NCI-H1436 treated with DMSO at 0.1 percent for 48 hours (cell line): ENCODE results near the gene FOXA3.

ENCODE experiments used
- DNase-seq: peaks from one replicate; lab custom pipeline; 2025; lab: John Stamatoyannopoulos, UW

The FOXA3 gene

GRCh38 chr19:45874620-45874966, 10.5 kb downstream of the FOXA3 start:
- DNase-seq = no peak

DNA sequence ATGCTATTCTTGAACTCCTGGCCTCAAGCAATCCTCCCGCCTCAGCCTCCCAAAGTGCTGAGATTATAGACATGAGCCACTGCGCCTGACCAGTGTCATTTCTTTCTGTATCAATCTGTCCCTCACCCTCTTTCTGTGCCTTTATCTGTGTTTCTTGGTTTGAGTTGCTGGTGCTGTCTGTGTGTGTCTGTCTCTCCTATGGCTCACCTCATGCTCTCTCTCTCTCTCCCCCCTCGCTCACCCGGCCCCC, 12.0 kb downstream of the FOXA3 start:
- DNase-seq = no peak

DNA sequence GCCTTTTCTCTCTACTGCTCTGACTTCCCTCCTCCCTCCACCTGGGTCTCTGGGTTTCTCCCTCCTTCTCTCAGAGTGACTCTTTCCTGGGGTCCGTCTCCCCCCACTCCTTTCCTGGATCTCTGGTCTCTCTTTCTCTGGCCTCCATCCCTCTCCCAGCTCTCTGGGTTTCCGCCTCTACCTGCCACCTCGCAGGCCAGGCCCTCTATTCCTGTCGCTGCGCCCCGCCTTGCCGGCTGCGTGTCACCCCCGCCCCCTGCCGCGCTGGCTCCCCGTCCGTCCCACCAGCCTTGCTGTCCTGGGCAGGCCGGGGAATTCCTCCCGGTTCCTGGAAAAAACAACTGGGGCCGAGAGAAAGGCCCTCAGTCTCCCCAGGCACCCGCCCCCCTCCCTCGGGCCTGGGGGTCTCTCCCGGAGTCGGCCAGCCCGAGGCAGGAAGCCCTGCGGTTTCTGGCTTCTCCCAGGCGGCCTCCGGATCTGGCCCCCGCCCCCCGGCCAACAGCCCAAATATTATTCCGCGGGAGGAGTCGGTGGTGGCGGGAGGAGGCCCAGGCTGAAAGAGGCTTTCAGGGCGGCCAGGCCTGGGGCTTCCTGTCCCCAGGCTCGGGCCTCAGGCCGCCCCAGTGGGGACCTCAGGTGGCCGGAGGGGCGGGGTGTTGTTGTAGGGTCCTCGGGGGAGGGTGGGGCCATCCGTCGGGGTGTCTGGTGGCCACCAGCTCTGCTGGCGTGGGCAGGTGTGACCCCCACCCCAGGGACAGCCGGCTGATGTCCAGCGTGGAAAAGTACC, 12.5 kb downstream of the FOXA3 start:
- DNase-seq = no peak

GRCh38 chr19:45878043-45878794, 14.1 kb downstream of the FOXA3 start:
- no peak for DNase-seq

- DNase-seq = no peak
Observed at GRCh38 chr19:45879055-45879454, 14.9 kb downstream of the FOXA3 start.

DNA sequence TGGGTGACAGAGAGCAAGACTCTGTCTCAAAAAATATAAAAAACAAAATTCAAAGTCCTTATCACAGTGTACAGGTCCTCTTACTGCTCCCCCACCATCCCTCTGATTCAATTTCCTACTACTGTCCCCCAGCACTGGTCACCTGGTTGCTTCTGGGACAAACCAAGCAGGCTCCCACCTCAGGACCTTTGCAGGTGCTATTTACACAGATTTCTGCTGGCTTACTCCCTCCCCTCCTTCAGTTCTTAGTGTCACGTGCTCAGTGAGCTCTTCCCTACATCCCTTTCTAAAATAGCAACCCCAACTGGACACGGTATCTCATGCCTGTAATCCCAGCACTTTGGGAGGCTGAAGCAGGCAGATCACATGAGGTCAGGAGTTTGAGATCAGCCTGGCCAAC, 15.8 kb downstream of the FOXA3 start:
- no peak for DNase-seq

- DNase-seq = no peak
Observed at GRCh38 chr19:45881082-45881908, 17.2 kb downstream of the FOXA3 start.

DNA sequence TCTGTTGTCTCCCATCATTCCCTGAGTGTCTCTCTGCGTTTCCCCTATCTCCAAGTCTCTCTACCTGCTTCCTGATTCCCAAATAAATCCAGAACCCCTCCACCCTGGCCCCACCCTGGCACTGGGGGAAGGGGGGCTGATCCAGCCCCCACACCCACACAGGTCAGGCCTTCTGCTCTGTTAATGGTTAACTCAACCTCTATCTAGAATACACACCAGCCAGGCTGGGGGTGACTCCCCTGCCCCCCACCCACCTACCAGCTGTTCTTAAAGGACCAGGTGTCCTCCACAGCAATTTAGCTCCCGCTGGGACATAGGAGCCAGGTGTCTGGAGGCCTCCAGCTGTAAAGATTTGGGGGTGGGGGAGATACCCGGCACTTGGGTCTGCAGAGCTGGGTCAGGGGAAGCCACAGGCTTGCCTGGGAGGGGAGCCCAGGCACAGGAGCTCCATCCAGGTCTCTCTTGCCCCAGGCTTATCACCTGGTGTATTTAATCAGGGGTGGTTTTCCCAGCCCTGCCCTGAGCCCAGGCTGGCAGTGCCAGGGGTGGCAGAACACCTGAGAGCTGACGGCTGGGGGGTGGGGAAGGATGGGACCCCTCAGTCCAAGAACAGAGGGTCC, 17.9 kb downstream of the FOXA3 start:
- no peak for DNase-seq

- DNase-seq = no peak
Observed at GRCh38 chr19:45882652-45883585, 18.8 kb downstream of the FOXA3 start.

DNA sequence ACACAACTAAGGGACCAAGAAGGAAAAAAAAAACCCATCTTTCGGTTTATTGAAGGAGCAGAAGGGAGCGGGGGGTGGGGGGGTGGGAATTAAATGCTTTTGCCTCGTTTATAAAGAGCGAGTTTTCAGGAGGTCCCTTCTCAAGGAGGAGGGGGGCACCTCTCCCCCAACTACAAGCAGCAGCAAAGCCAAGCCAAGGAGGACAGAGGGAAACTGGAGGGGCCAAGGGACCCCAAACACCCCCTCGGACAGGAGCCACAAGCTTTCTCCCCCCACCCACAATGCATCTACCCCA, 19.4 kb downstream of the FOXA3 start:
- DNase-seq = no peak

DNA sequence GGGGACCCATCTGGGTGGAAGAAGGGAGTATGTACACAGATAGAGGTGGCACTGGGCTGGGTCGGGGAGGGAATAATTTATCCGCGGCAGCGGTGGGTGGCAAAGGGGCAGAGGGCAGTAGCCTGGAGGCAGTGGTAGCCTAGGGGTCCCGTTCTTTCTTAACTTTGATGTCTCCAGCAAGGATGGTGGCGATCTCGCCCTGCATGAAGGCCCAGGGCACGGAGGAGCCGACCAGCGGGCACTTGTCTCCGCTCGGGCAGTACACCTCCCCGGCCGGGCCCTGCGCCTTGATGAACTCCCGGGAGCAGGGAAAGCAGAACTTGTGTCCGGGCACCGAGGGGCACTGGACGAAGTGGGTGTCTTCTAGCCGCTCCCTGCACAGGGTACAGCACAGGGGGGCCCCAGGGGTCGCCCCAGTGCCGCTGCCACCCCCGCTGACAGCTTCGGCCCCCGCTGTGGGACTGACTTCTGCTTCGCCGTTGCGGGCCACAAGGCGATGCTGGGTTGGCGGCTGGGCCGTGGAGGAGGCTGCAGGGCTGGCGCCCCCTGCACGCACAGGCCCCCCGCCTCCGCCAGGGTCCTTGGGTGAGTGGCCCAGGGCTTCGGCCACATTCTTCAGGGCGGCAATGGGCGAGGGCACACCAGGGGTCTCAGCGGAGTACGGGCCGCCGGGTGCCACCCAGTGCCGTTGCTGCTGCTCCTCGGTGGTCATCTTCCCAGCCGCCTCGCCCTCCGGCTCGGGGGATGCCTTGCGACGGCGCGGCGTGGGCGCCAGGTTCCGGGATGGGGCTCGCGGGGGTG, 20.0 kb downstream of the FOXA3 start:
- DNase-seq = no peak

DNA sequence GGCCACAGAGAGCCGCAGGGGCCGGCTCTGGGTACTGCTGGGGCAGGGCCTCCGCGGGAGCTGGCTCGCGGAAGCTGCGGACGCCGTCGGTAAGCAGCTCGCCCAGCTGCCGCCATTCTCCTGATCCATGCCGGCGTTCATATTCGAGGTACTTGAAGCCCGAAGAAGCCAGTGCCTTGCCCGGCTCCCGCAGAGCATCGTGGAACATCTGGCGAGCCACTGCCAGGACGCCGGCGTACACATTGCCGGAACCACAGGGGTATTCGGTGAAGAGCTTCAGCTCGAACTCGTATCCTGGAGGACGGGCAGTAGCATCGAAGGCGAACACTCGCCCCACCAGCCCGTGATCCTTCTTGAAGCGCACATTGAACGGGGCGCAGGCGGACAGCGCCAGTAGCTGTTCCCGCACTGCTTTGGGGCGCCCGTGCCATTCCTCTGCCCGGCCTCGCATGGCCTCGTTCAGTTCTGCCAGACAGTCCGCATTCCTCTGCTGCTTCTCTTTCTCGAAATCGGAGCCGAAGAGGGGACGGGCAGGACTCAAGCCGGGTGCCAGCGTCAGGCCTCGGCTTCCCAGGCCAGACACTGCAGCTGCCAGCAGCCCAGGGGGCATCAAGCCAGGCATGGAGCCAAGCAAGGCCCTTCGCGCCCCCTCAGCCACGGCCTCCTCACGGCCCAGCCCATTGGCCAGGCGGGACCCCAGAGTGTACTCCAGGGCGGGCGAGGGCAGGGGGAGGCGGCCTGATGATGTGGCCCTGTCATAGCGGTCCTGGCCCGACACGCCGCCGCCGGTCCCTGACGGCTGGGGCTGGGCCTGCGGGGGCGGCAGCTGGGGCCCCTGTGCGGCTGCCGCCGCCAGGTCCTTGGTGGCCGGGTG, 20.8 kb downstream of the FOXA3 start:
- no peak for DNase-seq

- no peak for DNase-seq
Observed at GRCh38 chr19:45885556-45886426, 21.7 kb downstream of the FOXA3 start, which contains the start of gene IRF2BP1. Gene IRF2BP1 (minus strand): TSS chr19:45886141. CDS start chr19:45885774, 367 bp downstream.

DNA sequence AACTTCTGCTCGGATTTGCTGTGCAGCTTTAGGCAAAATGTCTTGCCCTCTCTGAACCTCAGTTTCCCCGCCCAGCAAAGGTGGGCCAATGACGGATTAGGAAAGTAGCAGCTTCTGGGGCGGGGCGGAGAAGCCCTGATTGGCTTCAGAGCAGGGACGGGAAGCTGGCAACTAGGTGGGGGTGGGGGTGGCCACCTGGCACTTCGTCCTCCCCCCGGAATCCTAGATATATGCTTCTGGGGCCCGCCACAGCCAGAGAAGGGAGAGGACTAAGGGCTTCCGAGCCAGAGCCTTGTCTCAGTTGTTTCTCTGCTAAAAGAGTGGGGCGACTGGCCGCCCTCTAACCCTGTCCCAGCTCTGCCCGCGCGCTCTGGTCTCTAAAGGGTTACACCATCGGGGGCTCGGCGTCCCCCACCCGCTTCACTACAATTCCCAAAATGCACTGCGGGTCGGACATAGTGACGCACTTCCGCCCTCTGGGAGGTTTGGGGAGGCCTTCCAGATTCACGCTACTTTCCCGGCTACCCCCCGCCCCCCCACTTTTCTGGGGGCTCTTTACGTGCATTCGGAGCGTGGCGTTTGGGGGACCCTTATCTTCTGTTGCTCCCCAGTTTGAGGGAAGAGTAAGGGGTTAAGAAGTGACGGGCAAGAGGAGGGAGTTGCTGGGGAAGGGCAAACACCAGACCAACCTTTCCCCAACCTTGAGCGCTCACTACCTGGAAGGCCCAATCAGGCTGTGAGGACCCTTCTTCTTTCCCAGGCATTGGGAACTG, 22.5 kb downstream of the FOXA3 start:
- peak; percentile 63 for DNase-seq

- no peak for DNase-seq
Observed at GRCh38 chr19:45887200-45887710, 23.1 kb downstream of the FOXA3 start.

- no peak for DNase-seq
Observed at GRCh38 chr19:45889210-45889885, 25.2 kb downstream of the FOXA3 start.

DNA sequence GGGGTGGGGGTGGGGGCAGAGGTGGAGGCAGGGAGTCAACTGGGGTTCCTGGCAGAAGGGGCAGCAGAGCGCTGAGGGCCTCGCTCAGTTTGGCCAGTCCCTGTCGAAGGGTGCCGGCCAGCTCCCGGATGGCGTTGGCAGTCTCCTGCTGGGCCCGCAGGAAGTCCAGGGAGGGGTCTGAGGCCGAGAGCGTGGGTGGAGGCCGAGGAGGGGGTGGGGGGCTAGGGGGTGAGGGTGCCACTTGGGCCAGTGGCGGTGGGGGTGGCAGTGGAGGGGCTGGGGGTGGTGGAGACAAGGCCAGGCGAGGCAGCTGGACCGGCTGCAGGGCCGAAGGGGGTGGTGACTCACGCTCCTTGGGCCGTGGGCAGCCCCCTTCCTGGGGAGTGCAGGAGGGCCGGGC, 26.8 kb downstream of the FOXA3 start:
- DNase-seq = no peak
